Endodermal cell (in vitro differentiated cells): Measurements from ENCODE around the gene SCYGR3. TPM values are rescaled to one million over a fixed set of nuclear protein-coding genes. Genes with fewer than 3 reads are reported as not detected.

Experiments used
- DNase-seq: peaks from one replicate; pipeline ENCODE4 v3.0.0-alpha.2; 2017
- H3K27ac ChIP-seq: 2 replicates; pipeline ENCODE4 v1.5.1; 2013; ENCODE audit warnings: mild to moderate bottlenecking, low read depth, low read length, moderate library complexity
- H3K27me3 ChIP-seq: 2 replicates; pipeline ENCODE4 v1.6.1; 2013; ENCODE audit warnings: mild to moderate bottlenecking, low read length, moderate library complexity; ENCODE audit not compliant: insufficient read depth, control insufficient read depth, poor library complexity, severe bottlenecking
- H3K36me3 ChIP-seq: 2 replicates; pipeline ENCODE4 v1.7.0; 2013; ENCODE audit warnings: mild to moderate bottlenecking, low read length, moderate library complexity; ENCODE audit not compliant: control insufficient read depth, insufficient read depth
- H3K4me1 ChIP-seq: one replicate; pipeline ENCODE4 v1.7.0; 2013; ENCODE audit warnings: low read length; ENCODE audit not compliant: control insufficient read depth, insufficient read depth
- H3K4me3 ChIP-seq: 2 replicates; pipeline ENCODE4 v1.5.1; 2013; ENCODE audit warnings: mild to moderate bottlenecking, low read length, moderate library complexity
- H3K9ac ChIP-seq: 2 replicates; pipeline ENCODE4 v1.6.1; 2013; ENCODE audit warnings: mild to moderate bottlenecking, low read length, moderate library complexity; ENCODE audit not compliant: poor library complexity, severe bottlenecking; ENCODE audit errors: extremely low read depth
- H3K9me3 ChIP-seq: 2 replicates; pipeline ENCODE4 v1.6.1; 2013; ENCODE audit warnings: mild to moderate bottlenecking, low read length, moderate library complexity; ENCODE audit not compliant: control insufficient read depth
- H3K27ac Mint-ChIP-seq: 2 replicates; pipeline ENCODE4 v1.8.0; 2020; ENCODE audit warnings: mixed read lengths
- H3K27me3 Mint-ChIP-seq: 2 replicates; pipeline ENCODE4 v1.8.0; 2021; ENCODE audit warnings: mild to moderate bottlenecking, mixed read lengths; ENCODE audit not compliant: insufficient read depth
- H3K36me3 Mint-ChIP-seq: 2 replicates; pipeline ENCODE4 v1.8.0; 2020; ENCODE audit warnings: low read depth, mixed read lengths
- H3K4me1 Mint-ChIP-seq: 2 replicates; pipeline ENCODE4 v1.8.0; 2020; ENCODE audit warnings: mixed read lengths
- H3K4me3 Mint-ChIP-seq: 2 replicates; pipeline ENCODE4 v1.8.0; 2020; ENCODE audit warnings: mild to moderate bottlenecking, moderate library complexity, mixed read lengths
- H3K9me3 Mint-ChIP-seq: 2 replicates; pipeline ENCODE4 v1.8.0; 2020; ENCODE audit warnings: mild to moderate bottlenecking, mixed read lengths
- CTCF ChIP-seq: fragments of 200-600 bp; sonication (generic); conservative IDR thresholded peaks from 2 replicates; pipeline ENCODE4 v1.5.0; 2021; ENCODE audit warnings: antibody characterized with exemption, mild to moderate bottlenecking
- WGBS, 2 experiments: methylation state at CpG; one replicate each; pipeline versions ENCODE4 v1.1.5 to v1.1.7; 2013; ENCODE audit warnings: missing lambda C conversion rate in 2 of 2, mixed read lengths in 1 of 2; ENCODE audit not compliant: insufficient coverage in 1 of 2, insufficient read length in 1 of 2; 5-methylcytosine and 5-hydroxymethylcytosine counted together
- total RNA-seq, 2 donors: library from RNA; stranded (reverse); fragmentation: NEBNext Ultra II Directional in 1 of 2; extraction: Animal tissue kit (Norgen Biotek cat#: 25700) in 1 of 2; gene quantifications; 2 replicates in 1 of 2; 3 replicates in 1 of 2; pipeline ENCODE4 v1.2.1, GENCODE V29; 2021

Gene SCYGR3
- total RNA-seq, 2 donors from 2014 or later: not detected

GRCh38 chr2:227616631-227617030, 2.0 kb upstream of the SCYGR3 start:
- peaks cover 4% of the 10 kb centered on the region for H3K4me1 ChIP-seq
- TF ChIP-seq CTCF: no peak
- H3K9ac ChIP-seq: no peak overlapping the region
- H3K9me3 ChIP-seq: no peaks in the 10 kb centered on the region
- 33 to 38% methylated on average over 2 to 4 of the region's 4 CpGs for WGBS, 2 experiments
- no peaks in the 10 kb centered on the region for H3K36me3 Mint-ChIP-seq
- peaks cover 17% of the 10 kb centered on the region for H3K4me1 Mint-ChIP-seq
- H3K27ac ChIP-seq: no peak overlapping the region
- peak; percentile 75 for DNase-seq
- H3K4me3 ChIP-seq: no peak overlapping the region
- H3K27me3 Mint-ChIP-seq: peaks cover 3% of the 10 kb centered on the region
- H3K36me3 ChIP-seq: no peaks in the 10 kb centered on the region
- no peak overlapping the region for H3K27ac Mint-ChIP-seq
- no peaks in the 10 kb centered on the region for H3K9me3 Mint-ChIP-seq
- no peak overlapping the region for H3K4me3 Mint-ChIP-seq
- no peaks in the 10 kb centered on the region for H3K27me3 ChIP-seq

- Histone ChIP-seq H3K27me3 (no peaks in the 10 kb centered on the region), H3K9me3 (no peaks in the 10 kb centered on the region), H3K27ac (no peak overlapping the region), H3K36me3 (no peaks in the 10 kb centered on the region), H3K4me3 (no peak overlapping the region), H3K4me1 (peaks cover 4% of the 10 kb centered on the region), H3K9ac (no peak overlapping the region)
- no peak for DNase-seq
- Mint-ChIP-seq H3K9me3 (no peaks in the 10 kb centered on the region), H3K4me3 (no peak overlapping the region), H3K27me3 (peaks cover 3% of the 10 kb centered on the region), H3K4me1 (peaks cover 17% of the 10 kb centered on the region), H3K36me3 (no peaks in the 10 kb centered on the region), H3K27ac (no peak overlapping the region)
- 88 to 100% methylated on average over 3 to 5 of the region's 5 CpGs for WGBS, 2 experiments
- TF ChIP-seq CTCF: no peak
Measured at GRCh38 chr2:227615906-227616305, 1.3 kb upstream of the SCYGR3 start.

GRCh38 chr2:227615181-227615580, 541 bp upstream of the SCYGR3 start:
- TF ChIP-seq CTCF: no peak
- H3K4me3 ChIP-seq: no peak overlapping the region
- H3K4me3 Mint-ChIP-seq: no peak overlapping the region
- no peaks in the 10 kb centered on the region for H3K9me3 ChIP-seq
- H3K36me3 Mint-ChIP-seq: no peaks in the 10 kb centered on the region
- no peaks in the 10 kb centered on the region for H3K9me3 Mint-ChIP-seq
- no peak for DNase-seq
- no peaks in the 10 kb centered on the region for H3K27me3 ChIP-seq
- H3K9ac ChIP-seq: no peak overlapping the region
- H3K27me3 Mint-ChIP-seq: peaks cover 3% of the 10 kb centered on the region
- 92 to 100% methylated on average over 2 to 4 of the region's 4 CpGs for WGBS, 2 experiments
- no peaks in the 10 kb centered on the region for H3K36me3 ChIP-seq
- peaks cover 17% of the 10 kb centered on the region for H3K4me1 Mint-ChIP-seq
- H3K27ac Mint-ChIP-seq: no peak overlapping the region
- H3K27ac ChIP-seq: no peak overlapping the region
- peaks cover 4% of the 10 kb centered on the region for H3K4me1 ChIP-seq
